OCI-LY3 (cell line): ENCODE measurements around the gene AKR1C1.
"Not testable (repeated sequence)": the region's sequence is repeated elsewhere in the genome, so short reads cannot be mapped to it uniquely, and the experiment has no call there.

ENCODE experiments used
- H2AFZ ChIP-seq: fragments of 200-600, 300-600 bp; shearing (Covaris generic); 2 replicates; pipeline ENCODE4 v1.6.0; 2014; ENCODE audit warnings: antibody characterized with exemption, low read depth, low read length
- H3K27ac ChIP-seq: fragments of 200-600, 300-600 bp; sonication (generic); 2 replicates; pipeline ENCODE4 v1.5.1; 2014; ENCODE audit warnings: mild to moderate bottlenecking, low read length, moderate library complexity, mixed read lengths
- H3K27me3 ChIP-seq: fragments of 200-600, 300-600 bp; sonication (generic); 2 replicates; pipeline ENCODE4 v1.6.1; 2014; ENCODE audit warnings: low read depth, low read length, mixed read lengths
- H3K36me3 ChIP-seq: fragments of 200-600, 300-600 bp; sonication (generic); replicated peaks from 2 replicates; pipeline ENCODE3; 2014; ENCODE audit warnings: low read depth, low read length, mixed read lengths
- H3K4me1 ChIP-seq: fragments of 300-600, 200-600 bp; sonication (generic); 2 replicates; pipeline ENCODE4 v1.6.1; 2014; ENCODE audit warnings: low read length, mixed read lengths
- H3K4me2 ChIP-seq: fragments of 200-600, 300-600 bp; sonication (generic); 2 replicates; pipeline ENCODE4 v1.6.1; 2014; ENCODE audit warnings: low read length, mixed read lengths
- H3K4me3 ChIP-seq: fragments of 300-600, 200-600 bp; sonication (generic); 2 replicates; pipeline ENCODE4 v1.5.1; 2014; ENCODE audit warnings: antibody characterized with exemption, mild to moderate bottlenecking, low read length, moderate library complexity
- H3K79me2 ChIP-seq: fragments of 300-600, 200-600 bp; shearing (Covaris generic); 2 replicates; pipeline ENCODE4 v1.6.1; 2014; ENCODE audit warnings: mild to moderate bottlenecking, low read length, mixed read lengths
- H3K9ac ChIP-seq: fragments of 300-600, 200-600 bp; shearing (Covaris generic); 2 replicates; pipeline ENCODE4 v1.6.0; 2014; ENCODE audit warnings: mild to moderate bottlenecking, low read length, moderate library complexity
- H3K9me3 ChIP-seq: fragments of 200-600, 300-600 bp; shearing (Covaris generic); 2 replicates; pipeline ENCODE4 v1.6.1; 2014; ENCODE audit warnings: low read length, mixed read lengths; ENCODE audit not compliant: insufficient read depth
- H4K20me1 ChIP-seq: fragments of 200-600, 300-600 bp; sonication (generic); 2 replicates; pipeline ENCODE4 v1.6.1; 2016; ENCODE audit warnings: low read length, mixed read lengths; ENCODE audit not compliant: insufficient read depth
- EZH2phosphoT487 ChIP-seq: fragments of 200-600 bp; shearing (Covaris generic); IDR thresholded peaks from 2 replicates; pipeline ENCODE4 v1.6.1; 2018; ENCODE audit warnings: antibody characterized with exemption, mixed run types, low read depth
- TF ChIP-seq, protein P1 (sequence below): fragments of 200-600, 300-600 bp; sonication (generic); IDR thresholded peaks from 2 replicates; pipeline ENCODE4 v1.5.1; 2014; ENCODE audit warnings: antibody characterized with exemption, low read length, low read depth

AKR1C1 gene

DNA sequence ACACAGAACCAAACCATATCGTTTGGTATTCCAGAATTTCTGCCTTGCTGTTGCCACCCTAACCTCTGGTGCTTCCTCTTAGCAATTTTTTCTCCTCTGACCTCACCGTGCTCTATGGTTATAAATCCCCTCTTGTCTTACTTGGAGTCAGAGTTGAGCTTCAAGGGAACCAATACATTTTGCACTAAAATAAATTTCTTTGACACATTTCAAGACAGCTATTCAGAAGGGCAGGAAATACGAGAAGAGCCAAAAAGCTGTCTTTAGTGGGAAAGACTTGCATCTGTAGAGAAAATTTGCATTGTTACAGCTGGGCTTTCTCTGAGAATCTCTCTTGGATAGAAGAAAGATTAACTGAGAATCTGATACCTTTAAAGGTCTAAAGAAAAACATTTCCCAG is 54.9 kb downstream of the AKR1C1 start:
- Histone ChIP-seq H3K4me3 (no peak overlapping the region), H3K27me3 (no peaks in the 10 kb centered on the region), H3K4me1 (no peaks in the 10 kb centered on the region), H4K20me1 (no peaks in the 10 kb centered on the region), H3K4me2 (no peak overlapping the region), H3K27ac (no peak overlapping the region), H3K9ac (no peak overlapping the region), H3K9me3 (no peaks in the 10 kb centered on the region), H3K36me3 (no peaks in the 10 kb centered on the region), H3K79me2 (no peaks in the 10 kb centered on the region), H2AFZ (no peak overlapping the region)
- TF ChIP-seq EZH2phosphoT487 = no peak
- TF ChIP-seq, protein P1, sequence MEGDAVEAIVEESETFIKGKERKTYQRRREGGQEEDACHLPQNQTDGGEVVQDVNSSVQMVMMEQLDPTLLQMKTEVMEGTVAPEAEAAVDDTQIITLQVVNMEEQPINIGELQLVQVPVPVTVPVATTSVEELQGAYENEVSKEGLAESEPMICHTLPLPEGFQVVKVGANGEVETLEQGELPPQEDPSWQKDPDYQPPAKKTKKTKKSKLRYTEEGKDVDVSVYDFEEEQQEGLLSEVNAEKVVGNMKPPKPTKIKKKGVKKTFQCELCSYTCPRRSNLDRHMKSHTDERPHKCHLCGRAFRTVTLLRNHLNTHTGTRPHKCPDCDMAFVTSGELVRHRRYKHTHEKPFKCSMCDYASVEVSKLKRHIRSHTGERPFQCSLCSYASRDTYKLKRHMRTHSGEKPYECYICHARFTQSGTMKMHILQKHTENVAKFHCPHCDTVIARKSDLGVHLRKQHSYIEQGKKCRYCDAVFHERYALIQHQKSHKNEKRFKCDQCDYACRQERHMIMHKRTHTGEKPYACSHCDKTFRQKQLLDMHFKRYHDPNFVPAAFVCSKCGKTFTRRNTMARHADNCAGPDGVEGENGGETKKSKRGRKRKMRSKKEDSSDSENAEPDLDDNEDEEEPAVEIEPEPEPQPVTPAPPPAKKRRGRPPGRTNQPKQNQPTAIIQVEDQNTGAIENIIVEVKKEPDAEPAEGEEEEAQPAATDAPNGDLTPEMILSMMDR = no peak

DNA sequence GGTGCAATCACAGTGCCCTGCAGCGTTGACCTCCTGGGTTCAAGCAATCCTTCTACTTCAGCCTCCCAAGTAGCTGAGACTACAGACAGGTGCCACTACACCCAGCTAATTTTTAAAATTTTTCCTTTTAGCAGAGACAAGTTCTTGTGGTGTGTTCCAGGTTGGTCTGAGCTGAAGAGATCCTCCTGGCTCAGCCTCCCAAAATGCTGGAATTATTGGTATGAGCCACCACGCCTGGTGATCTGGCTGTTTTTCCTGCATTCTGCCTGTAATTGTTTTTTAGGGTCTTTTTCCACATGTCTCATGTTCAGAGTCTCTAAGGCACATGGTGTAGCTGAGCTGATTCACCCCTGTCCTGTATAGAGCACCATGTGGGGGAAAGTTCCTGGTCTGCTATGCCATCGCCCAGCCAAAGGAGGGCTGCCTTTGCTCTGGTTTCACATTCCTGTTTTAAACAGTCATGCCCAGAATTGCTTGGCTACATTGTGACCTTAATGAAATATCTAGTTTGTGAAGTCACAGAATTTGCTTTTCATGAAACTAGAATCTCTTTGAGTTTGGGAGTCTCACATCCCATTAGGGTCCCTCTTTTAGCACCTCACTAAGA is 55.6 kb downstream of the AKR1C1 start:
- H3K79me2 ChIP-seq, H3K9me3 ChIP-seq, H3K36me3 ChIP-seq, H4K20me1 ChIP-seq, H3K27ac ChIP-seq, H3K4me3 ChIP-seq, H3K9ac ChIP-seq, H3K27me3 ChIP-seq, H3K4me2 ChIP-seq, H2AFZ ChIP-seq, H3K4me1 ChIP-seq: not testable (repeated sequence)

DNA sequence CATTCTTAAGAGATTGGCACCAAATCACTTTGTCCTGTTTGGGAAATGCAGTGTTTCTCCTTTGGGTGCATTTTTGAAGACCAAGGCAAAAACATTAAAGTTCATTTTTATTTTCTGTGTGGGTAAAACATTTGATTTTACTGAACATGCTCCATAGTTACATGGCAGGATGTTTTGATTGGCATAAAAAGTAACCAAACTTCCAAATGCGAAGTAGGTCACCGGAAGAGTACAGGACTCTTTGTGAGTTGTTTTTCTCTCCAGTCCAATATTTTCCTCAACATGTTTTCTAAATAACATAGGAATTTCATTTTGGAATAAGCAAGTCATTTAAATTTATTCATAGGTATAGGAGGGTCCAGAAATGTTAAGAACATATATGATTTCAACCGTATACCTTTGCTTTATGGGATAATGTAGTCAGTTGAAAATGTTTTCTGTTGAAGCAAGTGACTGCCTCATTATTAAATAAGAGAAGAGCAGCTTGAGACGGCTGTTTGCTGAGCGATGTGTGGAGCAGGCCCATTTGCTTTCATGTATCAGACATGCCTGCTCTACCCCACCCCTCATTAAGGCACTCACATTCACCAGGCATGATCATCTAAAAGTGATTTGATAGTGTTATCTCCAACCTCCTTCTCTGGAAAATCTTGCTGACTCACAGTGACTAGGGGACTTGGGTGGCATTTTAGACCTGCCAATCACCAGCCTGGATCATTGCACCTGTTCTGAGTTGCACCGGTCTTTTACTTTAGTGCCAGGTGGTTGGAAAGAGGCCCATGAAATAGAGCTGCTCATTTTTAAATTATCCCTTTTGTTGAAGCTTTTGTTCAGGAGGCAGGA is 56.8 kb downstream of the AKR1C1 start:
- not testable (repeated sequence) for H3K36me3 ChIP-seq, H4K20me1 ChIP-seq, H3K27me3 ChIP-seq, H3K9me3 ChIP-seq, H3K4me3 ChIP-seq, H3K4me1 ChIP-seq, H3K79me2 ChIP-seq, H2AFZ ChIP-seq, H3K9ac ChIP-seq, H3K27ac ChIP-seq, H3K4me2 ChIP-seq

DNA sequence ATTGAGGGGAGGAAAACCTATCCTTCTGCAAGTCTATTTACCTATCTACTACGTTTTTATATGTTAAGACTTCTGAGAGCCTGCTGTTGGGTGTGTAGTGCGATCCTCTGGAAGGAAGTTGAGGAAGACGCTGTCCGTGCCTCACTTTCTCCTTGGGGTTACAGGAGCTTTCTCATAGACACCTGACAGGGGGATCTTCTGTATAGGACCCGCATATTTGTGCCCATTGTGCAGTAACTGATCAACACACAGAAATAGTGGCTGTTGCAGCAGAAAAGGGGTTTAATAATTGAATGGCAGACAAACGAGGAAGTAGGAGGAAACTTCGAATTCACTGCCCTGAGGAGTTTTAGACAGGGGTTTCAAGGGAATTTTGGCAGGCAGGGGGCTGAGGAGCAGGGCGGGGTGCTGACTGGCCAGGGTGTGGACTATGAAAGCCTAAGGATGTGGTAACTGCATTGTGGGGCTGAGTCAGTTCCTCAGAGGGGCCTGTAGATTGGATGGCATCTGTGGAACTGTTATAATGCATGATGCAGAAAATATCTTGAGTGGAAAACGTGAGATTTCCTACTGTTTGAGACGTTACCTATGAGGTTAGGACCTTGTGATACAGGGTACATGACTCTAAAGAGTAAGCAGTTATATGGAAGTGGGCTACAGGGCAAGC is 58.5 kb downstream of the AKR1C1 start:
- H3K79me2 ChIP-seq, H3K36me3 ChIP-seq, H2AFZ ChIP-seq, H3K27ac ChIP-seq, H3K4me2 ChIP-seq, H3K9me3 ChIP-seq, H3K9ac ChIP-seq, H3K27me3 ChIP-seq, H4K20me1 ChIP-seq, H3K4me3 ChIP-seq: not testable (repeated sequence)
- peaks cover 12% of the 10 kb centered on the region for H3K4me1 ChIP-seq

DNA sequence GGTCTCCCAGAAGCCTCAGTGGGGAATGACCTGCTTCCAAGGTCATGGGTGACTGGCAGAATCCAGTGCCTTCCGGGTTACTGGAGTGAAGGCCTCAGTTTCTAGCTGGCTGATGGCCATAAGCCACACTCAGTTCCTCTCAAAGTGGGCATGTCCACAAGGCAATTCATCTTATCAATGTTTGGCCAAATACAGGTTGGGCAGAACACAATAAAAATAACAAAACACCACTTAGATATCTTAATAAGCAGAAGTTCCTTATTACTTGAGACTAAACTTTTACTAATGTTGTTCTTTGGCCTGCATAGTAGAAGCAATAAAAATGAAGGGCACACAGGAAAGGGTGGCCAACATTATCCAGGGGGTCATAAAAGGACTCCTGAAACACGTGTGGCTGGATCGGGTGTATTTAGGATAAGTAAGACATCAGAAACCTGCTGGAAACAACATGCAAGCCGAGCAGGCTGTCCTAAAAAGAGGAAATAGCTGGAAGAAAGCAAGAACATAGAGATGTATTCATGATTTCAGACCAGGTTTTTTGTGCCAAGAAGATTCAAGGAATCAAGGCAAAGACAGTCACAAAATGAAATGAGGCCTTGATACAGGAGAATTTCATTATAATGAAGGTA is 60.1 kb downstream of the AKR1C1 start:
- Histone ChIP-seq H3K27me3 (no peaks in the 10 kb centered on the region), H3K36me3 (no peaks in the 10 kb centered on the region), H3K79me2 (no peaks in the 10 kb centered on the region), H3K9me3 (no peaks in the 10 kb centered on the region), H2AFZ (no peak overlapping the region), H3K9ac (no peak overlapping the region), H3K4me2 (no peak overlapping the region), H3K27ac (no peak overlapping the region), H3K4me1 (peaks cover 12% of the 10 kb centered on the region), H4K20me1 (no peaks in the 10 kb centered on the region), H3K4me3 (no peak overlapping the region)
- TF ChIP-seq, protein P1 = no peak

DNA sequence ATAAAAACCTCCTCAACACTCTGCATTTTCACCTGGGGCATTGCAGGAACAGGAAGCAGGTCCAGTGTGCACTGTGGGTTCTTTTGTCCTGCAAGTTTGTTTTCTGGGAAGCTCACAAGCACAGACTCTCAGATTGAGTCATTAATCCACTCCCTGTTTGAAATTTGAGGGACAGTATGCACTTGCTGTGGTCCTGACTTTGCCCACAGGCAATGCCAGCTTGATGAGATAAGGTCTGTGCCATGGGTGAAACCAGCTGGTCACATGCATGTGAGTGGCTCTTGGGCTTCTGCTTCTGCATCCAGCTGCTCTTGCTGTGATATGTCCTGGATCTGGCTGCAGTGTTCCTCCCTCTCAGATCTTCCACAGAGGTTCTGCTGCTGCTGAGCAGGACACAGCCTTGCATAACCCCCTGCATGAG is 62.3 kb downstream of the AKR1C1 start:
- not testable (repeated sequence) for H3K9ac ChIP-seq, H3K4me3 ChIP-seq, H3K27me3 ChIP-seq, H4K20me1 ChIP-seq, H2AFZ ChIP-seq, H3K79me2 ChIP-seq, H3K36me3 ChIP-seq, H3K9me3 ChIP-seq, H3K27ac ChIP-seq
- Histone ChIP-seq H3K4me1 (peaks cover 12% of the 10 kb centered on the region), H3K4me2 (0 out of 2 replicates have a peak overlapping the region, but pooled peaks have one; percentile 28)
